Memory B cell (primary cell): Measurements from ENCODE around the gene ERG28.

ENCODE experiments used
- ATAC-seq: fragments of 150-1000 bp; cut with Tn5 transposase; 2 replicates; pipeline ENCODE4 v1.10.0; 2021; ENCODE audit warnings: low read depth, mild to moderate bottlenecking, moderate library complexity
- DNase-seq, 2 donors: peaks; one replicate each; pipeline ENCODE4 v3.0.0; 2022; ENCODE audit warnings: low spot score in 2 of 2
- H3K27ac Mint-ChIP-seq: one replicate; pipeline ENCODE4 v1.8.0; 2022; ENCODE audit warnings: mild to moderate bottlenecking, moderate library complexity, mixed read lengths
- H3K27me3 Mint-ChIP-seq: one replicate; pipeline ENCODE4 v1.8.0; 2022; ENCODE audit warnings: mixed read lengths
- H3K36me3 Mint-ChIP-seq: one replicate; pipeline ENCODE4 v1.8.0; 2022; ENCODE audit warnings: mild to moderate bottlenecking, mixed read lengths
- H3K4me1 Mint-ChIP-seq: one replicate; pipeline ENCODE4 v1.8.0; 2022; ENCODE audit warnings: mixed read lengths
- H3K4me3 Mint-ChIP-seq: one replicate; pipeline ENCODE4 v1.8.0; 2022; ENCODE audit warnings: mild to moderate bottlenecking, moderate library complexity, mixed read lengths
- H3K9me3 Mint-ChIP-seq: one replicate; pipeline ENCODE4 v1.8.0; 2022; ENCODE audit warnings: mixed read lengths

Gene ERG28

GRCh38 chr14:75626863-75627262 is 33.8 kb downstream of the ERG28 start:
- H3K27me3 Mint-ChIP-seq: peaks cover 15% of the 10 kb centered on the region
- peaks cover 10% of the 10 kb centered on the region for H3K4me1 Mint-ChIP-seq
- peaks cover 4% of the 10 kb centered on the region for H3K36me3 Mint-ChIP-seq

DNA sequence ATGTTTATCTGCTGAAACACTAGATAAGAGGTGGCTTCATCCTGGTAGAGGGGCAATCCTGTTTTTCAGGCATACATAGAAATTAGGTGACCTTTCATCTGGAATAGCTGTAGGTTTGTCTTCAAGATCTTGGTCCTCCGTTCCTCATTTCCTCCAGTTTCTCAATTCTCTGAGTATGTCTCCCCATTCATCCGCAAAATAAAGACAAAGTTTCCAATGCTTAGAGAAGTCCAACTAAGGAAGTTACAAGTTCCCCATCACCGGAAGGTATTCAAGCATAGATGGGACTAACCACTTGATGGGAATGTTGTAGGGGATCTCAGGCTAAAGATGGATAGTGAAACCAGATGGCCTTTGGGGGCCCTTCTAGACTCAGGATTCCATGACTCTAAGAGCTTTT is 34.3 kb downstream of the ERG28 start:
- Mint-ChIP-seq H3K4me1 (peaks cover 10% of the 10 kb centered on the region), H3K36me3 (peaks cover 4% of the 10 kb centered on the region)

More at GRCh38 chr14:75626863-75627262, 33.8 kb downstream of the ERG28 start:
- Mint-ChIP-seq H3K27ac (no peak overlapping the region), H3K4me3 (no peak overlapping the region), H3K9me3 (no peaks in the 10 kb centered on the region)
- DNase-seq (no peak), ATAC-seq (no peak)

GRCh38 chr14:75625034-75625433 is 35.6 kb downstream of the ERG28 start:
- H3K4me1 Mint-ChIP-seq: peaks cover 10% of the 10 kb centered on the region
- DNase-seq (no peak), ATAC-seq (no peak)
- no peak overlapping the region for H3K27ac Mint-ChIP-seq
- H3K36me3 Mint-ChIP-seq: peaks cover 4% of the 10 kb centered on the region
- H3K4me3 Mint-ChIP-seq: no peak overlapping the region
- no peaks in the 10 kb centered on the region for H3K9me3 Mint-ChIP-seq
- H3K27me3 Mint-ChIP-seq: peaks cover 19% of the 10 kb centered on the region

More for the DNA sequence above, 34.3 kb downstream of the ERG28 start:
- H3K4me3 Mint-ChIP-seq: no peak overlapping the region
- DNase-seq (no peak), ATAC-seq (no peak)
- peaks cover 19% of the 10 kb centered on the region for H3K27me3 Mint-ChIP-seq
- H3K27ac Mint-ChIP-seq: no peak overlapping the region
- no peaks in the 10 kb centered on the region for H3K9me3 Mint-ChIP-seq

- no peaks in the 10 kb centered on the region for H3K36me3 Mint-ChIP-seq
- no peak overlapping the region for H3K27ac Mint-ChIP-seq
- ATAC-seq (no peak), DNase-seq (no peak)
- peaks cover 8% of the 10 kb centered on the region for H3K27me3 Mint-ChIP-seq
- no peaks in the 10 kb centered on the region for H3K9me3 Mint-ChIP-seq
- peaks cover 18% of the 10 kb centered on the region for H3K4me1 Mint-ChIP-seq
- no peak overlapping the region for H3K4me3 Mint-ChIP-seq
Measured at GRCh38 chr14:75619548-75619947, 41.1 kb downstream of the ERG28 start.

GRCh38 chr14:75615200-75615599 is 45.5 kb downstream of the ERG28 start:
- H3K9me3 Mint-ChIP-seq: peaks cover 1% of the 10 kb centered on the region
- H3K27ac Mint-ChIP-seq: no peak overlapping the region
- no peak overlapping the region for H3K4me3 Mint-ChIP-seq
- DNase-seq (peak in 1 of 2 donors; percentile 50), ATAC-seq (peak; percentile 99)
- no peaks in the 10 kb centered on the region for H3K27me3 Mint-ChIP-seq
- H3K4me1 Mint-ChIP-seq: peaks cover 13% of the 10 kb centered on the region
- no peaks in the 10 kb centered on the region for H3K36me3 Mint-ChIP-seq

GRCh38 chr14:75614179-75614578 is 46.5 kb downstream of the ERG28 start:
- no peak overlapping the region for H3K4me3 Mint-ChIP-seq
- H3K36me3 Mint-ChIP-seq: no peaks in the 10 kb centered on the region
- no peaks in the 10 kb centered on the region for H3K27me3 Mint-ChIP-seq
- peaks cover 13% of the 10 kb centered on the region for H3K4me1 Mint-ChIP-seq
- H3K9me3 Mint-ChIP-seq: peaks cover 1% of the 10 kb centered on the region
- no peak for ATAC-seq
- no peak overlapping the region for H3K27ac Mint-ChIP-seq
- DNase-seq: no peak

- Mint-ChIP-seq H3K36me3 (peaks cover 4% of the 10 kb centered on the region), H3K27me3 (no peaks in the 10 kb centered on the region), H3K9me3 (peaks cover 7% of the 10 kb centered on the region), H3K4me1 (peaks cover 13% of the 10 kb centered on the region), H3K27ac (no peak overlapping the region), H3K4me3 (no peak overlapping the region)
- ATAC-seq (no peak), DNase-seq (no peak)
Measured at GRCh38 chr14:75612157-75612556, 48.5 kb downstream of the ERG28 start.

DNA sequence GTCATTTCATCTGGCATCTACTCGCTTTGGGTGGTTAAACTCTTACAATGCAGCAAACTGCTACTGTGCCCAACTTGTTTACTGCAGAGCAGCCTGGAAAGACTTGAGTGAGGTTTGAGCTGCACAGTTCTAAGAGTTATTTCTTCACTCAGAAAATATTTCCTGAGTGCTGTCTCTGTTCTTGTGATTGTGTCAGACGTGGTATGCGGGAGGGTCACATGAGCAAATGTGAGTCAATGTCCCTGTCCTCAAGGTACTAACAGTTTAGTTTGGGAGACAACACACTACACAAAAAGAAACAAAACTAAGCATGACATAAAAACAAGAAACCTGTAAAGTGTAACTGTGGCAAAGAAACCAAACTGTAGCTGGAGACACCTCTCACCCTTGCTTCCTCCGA is 49.8 kb downstream of the ERG28 start:
- DNase-seq (no peak), ATAC-seq (no peak)
- H3K27me3 Mint-ChIP-seq: no peaks in the 10 kb centered on the region
- peaks cover 7% of the 10 kb centered on the region for H3K9me3 Mint-ChIP-seq
- H3K36me3 Mint-ChIP-seq: peaks cover 4% of the 10 kb centered on the region
- no peak overlapping the region for H3K4me3 Mint-ChIP-seq
- no peak overlapping the region for H3K27ac Mint-ChIP-seq
- peaks cover 13% of the 10 kb centered on the region for H3K4me1 Mint-ChIP-seq

DNA sequence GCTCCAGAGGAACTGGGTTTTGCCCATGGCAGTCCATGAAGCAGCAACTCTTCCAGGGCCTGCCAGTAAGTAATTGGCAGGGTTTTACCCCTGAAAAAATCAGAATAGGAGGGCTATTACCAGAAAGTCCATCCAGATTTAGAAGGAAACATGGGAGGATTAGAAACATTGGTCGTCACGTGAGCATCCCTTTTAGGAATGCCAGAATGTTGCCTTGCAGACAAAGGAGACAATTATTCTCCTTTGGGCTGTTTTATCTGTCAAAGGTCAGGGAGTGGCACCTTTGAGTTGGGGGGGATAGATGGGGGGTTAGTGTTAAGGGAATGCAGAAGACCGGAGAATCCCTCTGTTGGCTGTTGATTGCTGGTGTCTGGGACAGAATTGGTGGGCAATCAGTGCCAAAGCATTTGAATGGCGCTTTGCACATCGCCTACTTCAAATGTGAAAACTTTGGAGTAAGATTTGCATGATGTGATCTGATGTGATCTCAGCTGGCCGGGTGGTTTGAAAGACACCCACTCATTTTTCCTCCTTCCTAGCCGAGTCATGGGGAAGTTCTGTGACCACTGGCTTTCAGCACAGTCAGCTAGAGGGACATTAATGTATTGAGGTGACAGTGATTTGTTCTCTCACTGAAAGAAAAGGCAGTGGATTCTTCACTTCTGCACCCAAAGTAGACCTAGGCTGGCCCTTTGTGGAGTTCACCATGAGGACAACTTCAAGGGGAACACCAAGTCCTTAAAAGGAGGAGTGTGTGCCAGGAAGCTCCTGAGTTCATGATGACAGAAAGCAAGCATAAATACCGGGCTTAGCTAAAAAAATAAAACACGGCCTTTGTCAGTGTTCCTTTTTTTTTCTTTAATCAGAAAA is 50.8 kb downstream of the ERG28 start:
- DNase-seq: no peak
- H3K36me3 Mint-ChIP-seq: peaks cover 4% of the 10 kb centered on the region
- H3K27me3 Mint-ChIP-seq: no peaks in the 10 kb centered on the region
- H3K4me1 Mint-ChIP-seq: peaks cover 6% of the 10 kb centered on the region
- H3K27ac Mint-ChIP-seq: no peak overlapping the region
- ATAC-seq: no peak
- no peak overlapping the region for H3K4me3 Mint-ChIP-seq
- H3K9me3 Mint-ChIP-seq: peaks cover 7% of the 10 kb centered on the region

- Mint-ChIP-seq H3K9me3 (peaks cover 6% of the 10 kb centered on the region), H3K4me3 (no peak overlapping the region), H3K36me3 (peaks cover 4% of the 10 kb centered on the region), H3K27ac (no peak overlapping the region), H3K27me3 (no peaks in the 10 kb centered on the region), H3K4me1 (no peaks in the 10 kb centered on the region)
- no peak for ATAC-seq
- no peak for DNase-seq
Measured at GRCh38 chr14:75609116-75609515, 51.6 kb downstream of the ERG28 start.

GRCh38 chr14:75607842-75608640 is 52.6 kb downstream of the ERG28 start:
- Mint-ChIP-seq H3K4me3 (no peak overlapping the region), H3K4me1 (no peaks in the 10 kb centered on the region), H3K27me3 (no peaks in the 10 kb centered on the region), H3K9me3 (peaks cover 6% of the 10 kb centered on the region), H3K36me3 (peaks cover 4% of the 10 kb centered on the region), H3K27ac (no peak overlapping the region)
- ATAC-seq (no peak), DNase-seq (no peak)

- no peaks in the 10 kb centered on the region for H3K4me1 Mint-ChIP-seq
- no peak overlapping the region for H3K27ac Mint-ChIP-seq
- no peak overlapping the region for H3K4me3 Mint-ChIP-seq
- H3K36me3 Mint-ChIP-seq: peaks cover 4% of the 10 kb centered on the region
- peaks cover 6% of the 10 kb centered on the region for H3K9me3 Mint-ChIP-seq
- no peak for DNase-seq
- H3K27me3 Mint-ChIP-seq: no peaks in the 10 kb centered on the region
- no peak for ATAC-seq
Measured at GRCh38 chr14:75607044-75607443, 53.6 kb downstream of the ERG28 start.

- DNase-seq (no peak), ATAC-seq (no peak)
- peaks cover 6% of the 10 kb centered on the region for H3K9me3 Mint-ChIP-seq
- H3K27ac Mint-ChIP-seq: no peak overlapping the region
- H3K4me3 Mint-ChIP-seq: no peak overlapping the region
- H3K36me3 Mint-ChIP-seq: peaks cover 4% of the 10 kb centered on the region
- no peaks in the 10 kb centered on the region for H3K4me1 Mint-ChIP-seq
- no peaks in the 10 kb centered on the region for H3K27me3 Mint-ChIP-seq
Measured at GRCh38 chr14:75605916-75606315, 54.8 kb downstream of the ERG28 start.
